MCF 10A (cell line): ENCODE results near the gene C3orf62. TPM values are rescaled to one million over a fixed set of nuclear protein-coding genes. Genes with fewer than 3 reads are reported as not detected.

Experiments used
- BruUV-seq: library from RNA; stranded (reverse); fragments of 400-500 nt; replicated peaks from 2 replicates; lab custom pipeline; 2021; lab: Mats Ljungman, UMichigan
- CTCF ChIA-PET: fragments of 300-600 bp; sonication (Branson Sonifier 250); formaldehyde crosslinking; extraction: SDS; loops from one replicate; lab custom pipeline; 2021; ENCODE audit warnings: antibody characterized with exemption, inconsistent platforms; lab: Yijun Ruan, JAX
- POLR2A ChIA-PET: fragments of 300-600, 350-650 bp; sonication (Branson Sonifier 250); formaldehyde crosslinking; extraction: SDS; loops from one replicate; lab custom pipeline; 2020; ENCODE audit warnings: antibody characterized with exemption, inconsistent platforms; lab: Yijun Ruan, JAX
- DNase-seq: peaks from one replicate; pipeline ENCODE4 v3.0.0-alpha.2; 2018; ENCODE audit not compliant: unreplicated experiment
- H3K27ac Mint-ChIP-seq: one replicate; pipeline ENCODE4 v1.8.0; 2022; ENCODE audit warnings: mild to moderate bottlenecking, low read depth, mixed read lengths; ENCODE audit not compliant: unreplicated experiment
- H3K27me3 Mint-ChIP-seq: one replicate; pipeline ENCODE4 v1.8.0; 2022; ENCODE audit warnings: mixed read lengths; ENCODE audit not compliant: insufficient read depth, unreplicated experiment
- H3K36me3 Mint-ChIP-seq: one replicate; pipeline ENCODE4 v1.8.0; 2022; ENCODE audit warnings: mild to moderate bottlenecking, moderate library complexity, mixed read lengths; ENCODE audit not compliant: insufficient read depth, unreplicated experiment
- H3K4me1 Mint-ChIP-seq: one replicate; pipeline ENCODE4 v1.8.0; 2022; ENCODE audit warnings: mixed read lengths; ENCODE audit not compliant: insufficient read depth, unreplicated experiment
- H3K4me3 Mint-ChIP-seq: one replicate; pipeline ENCODE4 v1.8.0; 2022; ENCODE audit warnings: mild to moderate bottlenecking, moderate library complexity, mixed read lengths; ENCODE audit not compliant: unreplicated experiment
- H3K9me3 Mint-ChIP-seq: one replicate; pipeline ENCODE4 v1.8.0; 2022; ENCODE audit warnings: mixed read lengths; ENCODE audit not compliant: unreplicated experiment
- intact Hi-C: fragments of 100-400 bp; cut with micrococcal nuclease; formaldehyde crosslinking; loops from 2 replicates; pipeline ENCODE4 v1.14.1; 2022
- total RNA-seq: library from RNA; stranded (reverse); gene quantifications from 2 replicates; pipeline ENCODE4 v1.2.3, GENCODE V29; 2022
- TF ChIP-seq, protein P1 (sequence below): fragments of 200-600 bp; IDR thresholded peaks from one replicate; pipeline ENCODE4 v1.8.0; 2022; ENCODE audit warnings: antibody characterized with exemption, mild to moderate bottlenecking; ENCODE audit not compliant: unreplicated experiment

The C3orf62 gene
- total RNA-seq, 1 experiment from 2014 or later: 8.1 TPM

DNA sequence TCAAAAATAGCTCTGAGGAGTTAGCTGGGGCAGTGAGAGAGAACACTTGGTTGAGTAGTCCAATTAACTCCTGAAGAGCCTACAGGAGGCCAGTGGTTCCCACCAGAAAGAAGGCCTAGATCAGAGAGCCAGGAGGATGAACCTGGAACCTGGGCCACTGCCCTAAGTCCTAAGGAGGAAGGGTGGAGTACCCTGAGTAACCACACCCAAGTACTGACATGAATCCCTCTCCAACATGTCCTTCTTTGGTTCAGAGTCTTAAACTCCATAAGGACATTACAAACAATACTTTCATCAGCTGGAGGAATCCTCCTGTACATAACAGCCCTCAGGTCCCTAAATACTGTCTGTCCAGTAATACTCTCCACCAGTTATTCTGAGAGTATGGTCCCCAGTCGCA lies 25.6 kb upstream of the C3orf62 start:
- no TSS peak for BruUV-seq
- CTCF ChIA-PET: interaction anchor here (0.7 to 1.4 kb wide), 5 partner anchors 28 to 134 kb away, joined by 3 to 6 read pairs (median 5); partner anchors contain the start of gene USP4

DNA sequence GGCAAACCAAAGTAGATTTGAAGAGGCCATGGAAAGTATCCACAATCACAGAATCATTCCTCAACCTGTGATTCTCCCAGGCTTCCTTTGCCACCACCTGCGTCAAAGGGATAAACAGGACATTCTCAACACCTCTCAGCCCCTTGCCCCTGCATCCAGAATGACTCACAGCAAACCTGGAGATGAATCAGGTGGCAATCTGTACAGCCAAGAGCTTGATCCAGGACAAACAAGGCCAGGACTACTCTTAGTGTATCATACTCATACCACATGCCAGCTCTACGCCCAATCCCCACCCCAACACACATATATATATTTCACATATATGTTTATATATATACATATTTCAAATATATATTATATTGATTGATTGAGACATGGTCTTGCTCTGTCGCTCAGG lies 23.6 kb upstream of the C3orf62 start:
- no TSS peak for BruUV-seq
- TF ChIP-seq, protein P1, sequence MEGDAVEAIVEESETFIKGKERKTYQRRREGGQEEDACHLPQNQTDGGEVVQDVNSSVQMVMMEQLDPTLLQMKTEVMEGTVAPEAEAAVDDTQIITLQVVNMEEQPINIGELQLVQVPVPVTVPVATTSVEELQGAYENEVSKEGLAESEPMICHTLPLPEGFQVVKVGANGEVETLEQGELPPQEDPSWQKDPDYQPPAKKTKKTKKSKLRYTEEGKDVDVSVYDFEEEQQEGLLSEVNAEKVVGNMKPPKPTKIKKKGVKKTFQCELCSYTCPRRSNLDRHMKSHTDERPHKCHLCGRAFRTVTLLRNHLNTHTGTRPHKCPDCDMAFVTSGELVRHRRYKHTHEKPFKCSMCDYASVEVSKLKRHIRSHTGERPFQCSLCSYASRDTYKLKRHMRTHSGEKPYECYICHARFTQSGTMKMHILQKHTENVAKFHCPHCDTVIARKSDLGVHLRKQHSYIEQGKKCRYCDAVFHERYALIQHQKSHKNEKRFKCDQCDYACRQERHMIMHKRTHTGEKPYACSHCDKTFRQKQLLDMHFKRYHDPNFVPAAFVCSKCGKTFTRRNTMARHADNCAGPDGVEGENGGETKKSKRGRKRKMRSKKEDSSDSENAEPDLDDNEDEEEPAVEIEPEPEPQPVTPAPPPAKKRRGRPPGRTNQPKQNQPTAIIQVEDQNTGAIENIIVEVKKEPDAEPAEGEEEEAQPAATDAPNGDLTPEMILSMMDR: no peak
- ChIA-PET CTCF (interaction anchor here (0.6 kb wide), 1 partner anchor 121 kb away, joined by 3 read pairs; no protein-coding TSS in a partner anchor), POLR2A (interaction anchor here (0.9 kb wide), 1 partner anchor 10 kb away, joined by 3 read pairs; no protein-coding TSS in a partner anchor)
- Mint-ChIP-seq H3K9me3 (no peaks in the 10 kb centered on the region), H3K4me3 (no peak overlapping the region), H3K27me3 (no peaks in the 10 kb centered on the region), H3K36me3 (peaks cover 84% of the 10 kb centered on the region), H3K27ac (no peak overlapping the region), H3K4me1 (peaks cover 7% of the 10 kb centered on the region)
- no peak for DNase-seq
- intact Hi-C loops: no loop called here

More for the DNA sequence above, 25.6 kb upstream of the C3orf62 start:
- Mint-ChIP-seq H3K27me3 (no peaks in the 10 kb centered on the region), H3K27ac (no peak overlapping the region), H3K36me3 (peaks cover 86% of the 10 kb centered on the region), H3K4me1 (no peaks in the 10 kb centered on the region), H3K9me3 (no peaks in the 10 kb centered on the region), H3K4me3 (no peak overlapping the region)
- no peak for DNase-seq
- TF ChIP-seq, protein P1: no peak
- POLR2A ChIA-PET: no interaction called here
- intact Hi-C loops: no loop called here

DNA sequence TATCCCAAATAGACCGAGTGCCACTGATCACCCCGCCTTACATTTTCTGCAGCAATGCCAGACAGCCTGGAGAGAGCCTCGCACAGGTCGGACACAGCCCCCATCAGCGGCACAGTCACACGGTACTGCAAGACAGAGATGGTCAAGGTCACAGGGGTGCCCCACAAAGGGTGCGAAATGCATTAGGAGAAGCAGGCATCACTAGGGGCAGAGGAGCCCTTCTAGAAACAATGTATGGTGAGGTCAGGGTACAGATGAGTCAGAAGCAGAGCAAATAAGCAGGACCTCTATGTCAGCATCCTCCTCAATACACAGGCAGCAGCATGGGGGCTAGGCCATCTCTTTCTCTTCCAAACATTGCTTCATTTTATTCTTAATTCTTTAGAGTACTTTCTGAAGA lies 21.5 kb upstream of the C3orf62 start:
- Mint-ChIP-seq H3K27me3 (no peaks in the 10 kb centered on the region), H3K4me3 (no peak overlapping the region), H3K4me1 (peaks cover 7% of the 10 kb centered on the region), H3K36me3 (peaks cover 85% of the 10 kb centered on the region), H3K9me3 (no peaks in the 10 kb centered on the region), H3K27ac (no peak overlapping the region)
- intact Hi-C loops: loop anchor here (5.0 kb wide), 1 partner anchor 126 kb away; the partner anchor contains the start of gene KLHDC8B
- no TSS peak for BruUV-seq
- ChIA-PET CTCF (interaction anchor here (1.1 kb wide), 1 partner anchor 28 kb away, joined by 3 read pairs; no protein-coding TSS in a partner anchor), POLR2A (interaction anchor here (0.8 kb wide), 1 partner anchor 28 kb away, joined by 3 read pairs; no protein-coding TSS in a partner anchor)
- DNase-seq: no peak
- TF ChIP-seq, protein P1: no peak

DNA sequence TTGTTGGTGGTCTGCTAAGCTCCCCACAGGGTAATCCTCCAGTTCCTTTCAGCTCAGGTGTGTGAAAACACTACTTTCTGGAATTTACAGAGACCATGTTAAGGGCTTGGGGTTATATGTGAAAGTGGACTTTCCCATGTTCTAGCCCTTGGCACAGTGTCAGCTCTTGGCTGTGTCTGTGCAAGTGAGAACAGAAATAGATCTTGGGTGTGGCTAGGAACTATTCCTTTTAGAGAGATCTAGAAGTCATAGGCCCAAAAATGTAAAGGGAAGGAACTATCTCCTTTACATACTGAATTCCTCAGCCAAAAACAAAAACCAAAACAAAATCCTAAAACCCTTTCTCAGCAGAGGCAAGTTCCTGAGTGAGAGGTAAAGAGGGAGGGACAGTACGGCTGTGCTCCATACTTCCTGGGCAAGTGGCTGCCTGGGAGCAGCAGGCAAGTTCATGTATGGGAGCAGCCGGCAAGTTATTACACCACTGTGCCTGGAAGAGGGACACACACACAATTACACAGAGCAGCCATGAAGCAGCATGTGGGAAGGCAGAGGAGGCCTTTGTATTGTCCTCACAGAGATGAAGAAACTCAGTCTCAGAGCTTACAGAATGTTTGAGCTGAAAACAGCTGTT lies 19.9 kb upstream of the C3orf62 start:
- intact Hi-C loops: loop anchor here (1.0 to 5.0 kb wide), 2 partner anchors 125 to 152 kb away; partner anchors contain the start of gene KLHDC8B
- no TSS peak for BruUV-seq
- TF ChIP-seq, protein P1: no peak
- Mint-ChIP-seq H3K4me1 (peaks cover 7% of the 10 kb centered on the region), H3K9me3 (no peaks in the 10 kb centered on the region), H3K27ac (peak overlapping the region; percentile 98), H3K4me3 (peak overlapping the region; percentile 71), H3K36me3 (peaks cover 96% of the 10 kb centered on the region), H3K27me3 (no peaks in the 10 kb centered on the region)
- CTCF ChIA-PET: interaction anchor here (0.6 to 1.4 kb wide), 10 partner anchors 9 to 309 kb away, joined by 3 to 6 read pairs (median 3); partner anchors contain the start of genes QRICH1 and USP4
- POLR2A ChIA-PET: interaction anchor here (0.6 to 2.1 kb wide), 14 partner anchors 43 to 267 kb away, joined by 3 to 10 read pairs (median 5); partner anchors contain the start of genes GPX1, IMPDH2, KLHDC8B and NICN1
- DNase-seq: peak; percentile 78
